ENCODE measurements around the gene ADAM12. TPM values are rescaled to one million over a fixed set of nuclear protein-coding genes. Genes with fewer than 3 reads are reported as not detected.
"Not testable (repeated sequence)": the region's sequence is repeated elsewhere in the genome, so short reads cannot be mapped to it uniquely, and the experiment has no call there.

The ADAM12 gene
- total and polyA plus RNA-seq, 4 donors: 0.03 to 0.33 (median 0.19) TPM

DNA sequence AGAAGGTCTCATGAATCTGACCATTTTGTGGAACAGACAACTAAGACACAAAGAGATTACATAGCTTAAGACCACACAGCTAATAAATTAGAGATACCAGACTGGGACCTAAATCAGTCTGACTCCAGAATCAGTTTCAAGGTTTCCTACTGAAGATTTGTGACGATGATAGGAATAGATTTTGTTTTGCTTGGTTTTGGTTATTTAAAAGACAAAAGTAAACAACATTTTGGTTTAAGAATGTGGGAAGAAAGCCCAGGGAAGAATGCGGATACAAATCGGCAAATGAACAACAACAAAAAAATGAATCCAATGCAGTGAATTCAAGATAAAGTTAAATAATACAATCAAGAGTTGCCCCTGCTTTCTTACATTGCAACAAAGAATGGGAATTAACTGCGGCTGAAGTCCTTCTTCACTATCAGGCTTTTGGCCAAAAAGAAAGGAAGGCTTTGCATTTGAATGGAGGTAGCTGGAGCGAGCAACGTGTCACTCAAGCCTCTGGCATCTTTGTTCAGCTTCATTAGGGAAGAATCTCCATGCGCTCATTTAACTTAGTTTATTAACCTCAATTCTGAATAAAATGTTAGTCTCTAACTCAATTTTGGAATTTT lies 210.8 kb downstream of the ADAM12 start:
- Histone ChIP-seq H3K9me3 (ENCODE audit: control insufficient read depth in 4 of 4, low read length in 3 of 4) (no peaks in the 10 kb centered on the region), H3K4me3 (ENCODE audit: low read depth in 1 of 3, low read length in 3 of 3) (no peak overlapping the region), H3K36me3 (ENCODE audit: control insufficient read depth in 4 of 4, insufficient read depth in 3 of 4, low read depth in 1 of 4, low read length in 3 of 4) (no peaks in the 10 kb centered on the region), H3K27me3 (ENCODE audit: control insufficient read depth in 4 of 4, insufficient read depth in 4 of 4, low read length in 3 of 4) (peaks cover 0 to 3% (median 0%) of the 10 kb centered on the region in 4 donors), H3K27ac (ENCODE audit: low read depth in 1 of 2, low read length in 2 of 2) (no peak overlapping the region), H3K4me1 (ENCODE audit: control insufficient read depth in 4 of 4, insufficient read depth in 4 of 4, low read length in 3 of 4) (no peaks in the 10 kb centered on the region), H3K9ac (ENCODE audit: low read depth in 1 of 2, low read length in 2 of 2) (no peak overlapping the region)
- DNase-seq (ENCODE audit: low spot score): no peak
- WGBS: 65% methylated on average over 7 of the region's 7 CpGs
- TF ChIP-seq GABPA (IDR thresholded peaks at IDR 0.05 in 1 of 2, conservative IDR thresholded peaks at IDR 0.05 in 1 of 2) (no peak), JUND (IDR thresholded peaks at IDR 0.05) (no peak), RXRA (IDR thresholded peaks at IDR 0.05) (no peak), HNF4A (conservative IDR thresholded peaks at IDR 0.05) (no peak), SP1 (IDR thresholded peaks at IDR 0.05) (no peak), TAF1 (conservative IDR thresholded peaks at IDR 0.05) (no peak), NR2F2 (IDR thresholded peaks at IDR 0.05) (no peak), FOXA1 (IDR thresholded peaks at IDR 0.05) (no peak), YY1 (IDR thresholded peaks at IDR 0.05) (no peak), HNF4G (IDR thresholded peaks at IDR 0.05) (no peak)
- TF ChIP-seq, protein P1, sequence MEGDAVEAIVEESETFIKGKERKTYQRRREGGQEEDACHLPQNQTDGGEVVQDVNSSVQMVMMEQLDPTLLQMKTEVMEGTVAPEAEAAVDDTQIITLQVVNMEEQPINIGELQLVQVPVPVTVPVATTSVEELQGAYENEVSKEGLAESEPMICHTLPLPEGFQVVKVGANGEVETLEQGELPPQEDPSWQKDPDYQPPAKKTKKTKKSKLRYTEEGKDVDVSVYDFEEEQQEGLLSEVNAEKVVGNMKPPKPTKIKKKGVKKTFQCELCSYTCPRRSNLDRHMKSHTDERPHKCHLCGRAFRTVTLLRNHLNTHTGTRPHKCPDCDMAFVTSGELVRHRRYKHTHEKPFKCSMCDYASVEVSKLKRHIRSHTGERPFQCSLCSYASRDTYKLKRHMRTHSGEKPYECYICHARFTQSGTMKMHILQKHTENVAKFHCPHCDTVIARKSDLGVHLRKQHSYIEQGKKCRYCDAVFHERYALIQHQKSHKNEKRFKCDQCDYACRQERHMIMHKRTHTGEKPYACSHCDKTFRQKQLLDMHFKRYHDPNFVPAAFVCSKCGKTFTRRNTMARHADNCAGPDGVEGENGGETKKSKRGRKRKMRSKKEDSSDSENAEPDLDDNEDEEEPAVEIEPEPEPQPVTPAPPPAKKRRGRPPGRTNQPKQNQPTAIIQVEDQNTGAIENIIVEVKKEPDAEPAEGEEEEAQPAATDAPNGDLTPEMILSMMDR (IDR thresholded peaks at IDR 0.05; ENCODE audit: low read depth, low read length, missing input control): no peak
- TF ChIP-seq, protein P2, sequence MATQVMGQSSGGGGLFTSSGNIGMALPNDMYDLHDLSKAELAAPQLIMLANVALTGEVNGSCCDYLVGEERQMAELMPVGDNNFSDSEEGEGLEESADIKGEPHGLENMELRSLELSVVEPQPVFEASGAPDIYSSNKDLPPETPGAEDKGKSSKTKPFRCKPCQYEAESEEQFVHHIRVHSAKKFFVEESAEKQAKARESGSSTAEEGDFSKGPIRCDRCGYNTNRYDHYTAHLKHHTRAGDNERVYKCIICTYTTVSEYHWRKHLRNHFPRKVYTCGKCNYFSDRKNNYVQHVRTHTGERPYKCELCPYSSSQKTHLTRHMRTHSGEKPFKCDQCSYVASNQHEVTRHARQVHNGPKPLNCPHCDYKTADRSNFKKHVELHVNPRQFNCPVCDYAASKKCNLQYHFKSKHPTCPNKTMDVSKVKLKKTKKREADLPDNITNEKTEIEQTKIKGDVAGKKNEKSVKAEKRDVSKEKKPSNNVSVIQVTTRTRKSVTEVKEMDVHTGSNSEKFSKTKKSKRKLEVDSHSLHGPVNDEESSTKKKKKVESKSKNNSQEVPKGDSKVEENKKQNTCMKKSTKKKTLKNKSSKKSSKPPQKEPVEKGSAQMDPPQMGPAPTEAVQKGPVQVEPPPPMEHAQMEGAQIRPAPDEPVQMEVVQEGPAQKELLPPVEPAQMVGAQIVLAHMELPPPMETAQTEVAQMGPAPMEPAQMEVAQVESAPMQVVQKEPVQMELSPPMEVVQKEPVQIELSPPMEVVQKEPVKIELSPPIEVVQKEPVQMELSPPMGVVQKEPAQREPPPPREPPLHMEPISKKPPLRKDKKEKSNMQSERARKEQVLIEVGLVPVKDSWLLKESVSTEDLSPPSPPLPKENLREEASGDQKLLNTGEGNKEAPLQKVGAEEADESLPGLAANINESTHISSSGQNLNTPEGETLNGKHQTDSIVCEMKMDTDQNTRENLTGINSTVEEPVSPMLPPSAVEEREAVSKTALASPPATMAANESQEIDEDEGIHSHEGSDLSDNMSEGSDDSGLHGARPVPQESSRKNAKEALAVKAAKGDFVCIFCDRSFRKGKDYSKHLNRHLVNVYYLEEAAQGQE (IDR thresholded peaks at IDR 0.05): no peak
- TF ChIP-seq, protein P3, sequence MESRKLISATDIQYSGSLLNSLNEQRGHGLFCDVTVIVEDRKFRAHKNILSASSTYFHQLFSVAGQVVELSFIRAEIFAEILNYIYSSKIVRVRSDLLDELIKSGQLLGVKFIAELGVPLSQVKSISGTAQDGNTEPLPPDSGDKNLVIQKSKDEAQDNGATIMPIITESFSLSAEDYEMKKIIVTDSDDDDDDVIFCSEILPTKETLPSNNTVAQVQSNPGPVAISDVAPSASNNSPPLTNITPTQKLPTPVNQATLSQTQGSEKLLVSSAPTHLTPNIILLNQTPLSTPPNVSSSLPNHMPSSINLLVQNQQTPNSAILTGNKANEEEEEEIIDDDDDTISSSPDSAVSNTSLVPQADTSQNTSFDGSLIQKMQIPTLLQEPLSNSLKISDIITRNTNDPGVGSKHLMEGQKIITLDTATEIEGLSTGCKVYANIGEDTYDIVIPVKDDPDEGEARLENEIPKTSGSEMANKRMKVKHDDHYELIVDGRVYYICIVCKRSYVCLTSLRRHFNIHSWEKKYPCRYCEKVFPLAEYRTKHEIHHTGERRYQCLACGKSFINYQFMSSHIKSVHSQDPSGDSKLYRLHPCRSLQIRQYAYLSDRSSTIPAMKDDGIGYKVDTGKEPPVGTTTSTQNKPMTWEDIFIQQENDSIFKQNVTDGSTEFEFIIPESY (IDR thresholded peaks at IDR 0.05): no peak
- TF ChIP-seq, protein P4, sequence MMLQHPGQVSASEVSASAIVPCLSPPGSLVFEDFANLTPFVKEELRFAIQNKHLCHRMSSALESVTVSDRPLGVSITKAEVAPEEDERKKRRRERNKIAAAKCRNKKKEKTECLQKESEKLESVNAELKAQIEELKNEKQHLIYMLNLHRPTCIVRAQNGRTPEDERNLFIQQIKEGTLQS (IDR thresholded peaks at IDR 0.05): no peak

DNA sequence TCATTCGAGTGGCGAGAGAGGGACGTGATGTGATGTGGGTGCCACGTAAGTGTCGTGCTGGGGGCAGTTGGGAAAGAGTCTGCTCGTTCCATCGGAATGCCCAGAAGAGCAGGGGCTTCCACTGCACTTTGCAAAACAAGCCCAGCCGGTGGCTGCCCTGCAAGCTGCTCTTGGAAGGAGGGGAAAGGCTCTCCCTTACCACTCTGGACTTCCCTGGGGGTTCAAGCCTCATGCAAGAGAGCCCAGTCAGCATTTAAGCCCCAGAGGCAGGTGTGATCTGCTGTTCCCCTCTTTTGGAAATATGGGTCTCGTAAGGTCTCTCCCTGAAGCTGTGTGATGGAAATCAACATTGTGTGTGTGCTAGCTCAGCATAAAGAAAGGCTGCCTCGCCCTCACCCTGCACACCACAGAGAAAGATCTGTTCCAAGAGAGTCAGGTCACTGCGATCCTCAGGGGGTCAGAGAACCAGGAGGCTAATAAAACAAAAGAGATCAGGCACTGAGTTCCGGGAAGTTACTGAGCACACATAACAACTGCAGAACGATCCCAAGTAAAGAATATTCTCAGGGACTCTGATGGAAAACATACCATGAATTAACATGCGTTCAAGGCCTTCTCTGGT lies 212.5 kb downstream of the ADAM12 start:
- 69% methylated on average over 14 of the region's 14 CpGs for WGBS
- Histone ChIP-seq H3K36me3 (ENCODE audit: control insufficient read depth in 4 of 4, insufficient read depth in 3 of 4, low read depth in 1 of 4, low read length in 3 of 4) (no peaks in the 10 kb centered on the region), H3K4me3 (ENCODE audit: low read depth in 1 of 3, low read length in 3 of 3) (no peak overlapping the region), H3K4me1 (ENCODE audit: control insufficient read depth in 4 of 4, insufficient read depth in 4 of 4, low read length in 3 of 4) (no peaks in the 10 kb centered on the region), H3K9ac (ENCODE audit: low read depth in 1 of 2, low read length in 2 of 2) (no peak overlapping the region), H3K27me3 (ENCODE audit: control insufficient read depth in 4 of 4, insufficient read depth in 4 of 4, low read length in 3 of 4) (peaks cover 0 to 3% (median 0%) of the 10 kb centered on the region in 4 donors), H3K27ac (ENCODE audit: low read depth in 1 of 2, low read length in 2 of 2) (no peak overlapping the region), H3K9me3 (ENCODE audit: control insufficient read depth in 4 of 4, low read length in 3 of 4) (no peaks in the 10 kb centered on the region)
- no peak for TF ChIP-seq YY1 (IDR thresholded peaks at IDR 0.05)
- TF ChIP-seq EGR1 (IDR thresholded peaks at IDR 0.05; ENCODE audit: low read depth in 2 of 2): no peak
- TF ChIP-seq, protein P5, sequence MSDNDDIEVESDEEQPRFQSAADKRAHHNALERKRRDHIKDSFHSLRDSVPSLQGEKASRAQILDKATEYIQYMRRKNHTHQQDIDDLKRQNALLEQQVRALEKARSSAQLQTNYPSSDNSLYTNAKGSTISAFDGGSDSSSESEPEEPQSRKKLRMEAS (IDR thresholded peaks at IDR 0.05): no peak
- TF ChIP-seq RXRA (IDR thresholded peaks at IDR 0.05): no peak
- TF ChIP-seq RAD21 (IDR thresholded peaks at IDR 0.05): no peak
- TF ChIP-seq, protein P4 (IDR thresholded peaks at IDR 0.05): no peak
- no peak for TF ChIP-seq TAF1 (conservative IDR thresholded peaks at IDR 0.05)
- TF ChIP-seq SP1 (IDR thresholded peaks at IDR 0.05): no peak
- DNase-seq (ENCODE audit: low spot score): no peak

DNA sequence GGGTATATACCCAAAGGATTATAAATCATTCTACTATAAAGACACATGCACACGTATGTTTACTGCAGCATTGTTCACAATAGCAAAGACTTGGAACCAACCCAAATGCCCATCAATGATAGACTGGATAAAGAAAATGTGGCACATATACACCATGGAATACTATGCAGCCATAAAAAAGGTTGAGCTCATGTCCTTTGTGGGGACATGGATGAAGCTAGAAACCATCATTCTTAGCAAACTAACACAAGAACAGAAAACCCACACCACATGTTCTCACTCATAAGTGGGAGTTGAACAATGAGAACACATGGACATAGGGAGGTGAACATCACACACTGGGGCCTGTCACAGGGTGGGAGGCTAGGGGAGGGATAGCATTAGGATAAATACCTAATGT lies 215.5 kb downstream of the ADAM12 start:
- H3K9me3 ChIP-seq (ENCODE audit: control insufficient read depth in 4 of 4, low read length in 3 of 4); H3K36me3 ChIP-seq (ENCODE audit: control insufficient read depth in 4 of 4, insufficient read depth in 3 of 4, low read depth in 1 of 4, low read length in 3 of 4); H3K4me3 ChIP-seq (ENCODE audit: low read depth in 1 of 3, low read length in 3 of 3); DNase-seq (ENCODE audit: low spot score); H3K27ac ChIP-seq (ENCODE audit: low read depth in 1 of 2, low read length in 2 of 2); H3K27me3 ChIP-seq (ENCODE audit: control insufficient read depth in 4 of 4, insufficient read depth in 4 of 4, low read length in 3 of 4); H3K4me1 ChIP-seq (ENCODE audit: control insufficient read depth in 4 of 4, insufficient read depth in 4 of 4, low read length in 3 of 4); H3K9ac ChIP-seq (ENCODE audit: low read depth in 1 of 2, low read length in 2 of 2): not testable (repeated sequence)
- WGBS: no CpG with 5 or more reads among the region's 1 CpG

All from liver (tissue), 9 donors.